ENCODE measurements around the gene RNF187.
"Not testable (repeated sequence)": the region's sequence is repeated elsewhere in the genome, so short reads cannot be mapped to it uniquely, and the experiment has no call there.

Gene RNF187

GRCh38 chr1:228460821-228461220 is 26.4 kb upstream of the RNF187 start:
- DNase-seq, result no peak

- DNase-seq, result no peak
These were observed 24.6 kb upstream of the RNF187 start for GRCh38 chr1:228462560-228462959.

GRCh38 chr1:228463009-228463558 is 24.1 kb upstream of the RNF187 start:
- DNase-seq, result no peak

- no peak for DNase-seq
These were observed 23.4 kb upstream of the RNF187 start for GRCh38 chr1:228463559-228464455.

- peak; percentile 78 for DNase-seq
These were observed 22.6 kb upstream of the RNF187 start for GRCh38 chr1:228464487-228464983.

GRCh38 chr1:228465141-228465540 is 22.0 kb upstream of the RNF187 start:
- DNase-seq, result no peak

- DNase-seq, result no peak
These were observed 21.5 kb upstream of the RNF187 start for GRCh38 chr1:228465571-228466146.

GRCh38 chr1:228468188-228468587 is 19.0 kb upstream of the RNF187 start:
- not testable (repeated sequence) for DNase-seq

GRCh38 chr1:228469413-228470162 is 17.6 kb upstream of the RNF187 start:
- DNase-seq, result no peak

- no peak for DNase-seq
These were observed 15.9 kb upstream of the RNF187 start for GRCh38 chr1:228471154-228471761.

GRCh38 chr1:228471762-228472398 is 15.3 kb upstream of the RNF187 start:
- peak; percentile 21 for DNase-seq

- no peak for DNase-seq
These were observed 14.5 kb upstream of the RNF187 start for GRCh38 chr1:228472655-228473054.

GRCh38 chr1:228474507-228474906 is 12.7 kb upstream of the RNF187 start:
- no peak for DNase-seq

- no peak for DNase-seq
These were observed 11.4 kb upstream of the RNF187 start for GRCh38 chr1:228475812-228476211.

GRCh38 chr1:228477263-228477662 is 9.9 kb upstream of the RNF187 start:
- no peak for DNase-seq

- DNase-seq, result no peak
These were observed 8.9 kb upstream of the RNF187 start for GRCh38 chr1:228478326-228478725.

- no peak for DNase-seq
These were observed 8.1 kb upstream of the RNF187 start for GRCh38 chr1:228478912-228479711.

GRCh38 chr1:228483789-228484188 is 3.4 kb upstream of the RNF187 start:
- no peak for DNase-seq

- peak; percentile 89 for DNase-seq
These were observed 416 bp upstream of the RNF187 start for GRCh38 chr1:228486596-228487335.

- DNase-seq, result peak; percentile 26
These were observed 1.1 kb downstream of the RNF187 start for GRCh38 chr1:228488125-228488817.
